ENCODE data around the gene OBSL1. TPM values are rescaled to one million over a fixed set of nuclear protein-coding genes. Genes with fewer than 3 reads are reported as not detected.

The OBSL1 gene
- total RNA-seq, 1 experiment from 2014 or later: 117 TPM

GRCh38 chr2:219522111-219523030 lies 49.0 kb downstream of the OBSL1 start:
- DNase-seq (ENCODE audit: low spot score): no peak
- in situ Hi-C loops (cut with HindIII; ENCODE audit: low sequenced_read_pairs): no loop called here

- DNase-seq (ENCODE audit: low spot score): peak; percentile 58
These were observed 50.1 kb downstream of the OBSL1 start for GRCh38 chr2:219521066-219521880.

GRCh38 chr2:219520079-219520478 lies 51.3 kb downstream of the OBSL1 start:
- DNase-seq (ENCODE audit: low spot score): no peak
- in situ Hi-C loops (cut with HindIII; ENCODE audit: low sequenced_read_pairs): no loop called here

More at GRCh38 chr2:219521066-219521880, 50.1 kb downstream of the OBSL1 start:
- in situ Hi-C loops (cut with HindIII; ENCODE audit: low sequenced_read_pairs): no loop called here

- DNase-seq (ENCODE audit: low spot score): no peak
- in situ Hi-C loops (cut with HindIII; ENCODE audit: low sequenced_read_pairs): no loop called here
These were observed 51.8 kb downstream of the OBSL1 start for GRCh38 chr2:219519526-219519916.

GRCh38 chr2:219517954-219518778 lies 53.2 kb downstream of the OBSL1 start:
- in situ Hi-C loops (cut with HindIII; ENCODE audit: low sequenced_read_pairs): no loop called here
- no peak for DNase-seq (ENCODE audit: low spot score)

GRCh38 chr2:219516888-219517287 lies 54.5 kb downstream of the OBSL1 start:
- in situ Hi-C loops (cut with HindIII; ENCODE audit: low sequenced_read_pairs): no loop called here
- no peak for DNase-seq (ENCODE audit: low spot score)

GRCh38 chr2:219515874-219516629 lies 55.3 kb downstream of the OBSL1 start:
- no peak for DNase-seq (ENCODE audit: low spot score)
- in situ Hi-C loops (cut with HindIII; ENCODE audit: low sequenced_read_pairs): no loop called here

- DNase-seq (ENCODE audit: low spot score): no peak
- in situ Hi-C loops (cut with HindIII; ENCODE audit: low sequenced_read_pairs): no loop called here
These were observed 56.5 kb downstream of the OBSL1 start for GRCh38 chr2:219514836-219515235.

GRCh38 chr2:219514196-219514761 lies 57.1 kb downstream of the OBSL1 start, which contains the start of gene ASIC4:
Gene ASIC4, plus strand, starts transcription at chr2:219514482. Its CDS starts 243 bp downstream, at chr2:219514725.
- in situ Hi-C loops (cut with HindIII; ENCODE audit: low sequenced_read_pairs): no loop called here

GRCh38 chr2:219513787-219514186 lies 57.6 kb downstream of the OBSL1 start:
- DNase-seq (ENCODE audit: low spot score): no peak
- in situ Hi-C loops (cut with HindIII; ENCODE audit: low sequenced_read_pairs): no loop called here

More at GRCh38 chr2:219514196-219514761, 57.1 kb downstream of the OBSL1 start, which contains the start of gene ASIC4:
- no peak for DNase-seq (ENCODE audit: low spot score)

GRCh38 chr2:219512524-219513216 lies 58.7 kb downstream of the OBSL1 start:
- in situ Hi-C loops (cut with HindIII; ENCODE audit: low sequenced_read_pairs): no loop called here
- no peak for DNase-seq (ENCODE audit: low spot score)

GRCh38 chr2:219511547-219512325 lies 59.6 kb downstream of the OBSL1 start:
- DNase-seq (ENCODE audit: low spot score): no peak
- in situ Hi-C loops (cut with HindIII; ENCODE audit: low sequenced_read_pairs): no loop called here

GRCh38 chr2:219510512-219511135 lies 60.7 kb downstream of the OBSL1 start:
- in situ Hi-C loops (cut with HindIII; ENCODE audit: low sequenced_read_pairs): no loop called here
- no peak for DNase-seq (ENCODE audit: low spot score)

GRCh38 chr2:219509780-219510511 lies 61.4 kb downstream of the OBSL1 start:
- DNase-seq (ENCODE audit: low spot score): peak; percentile 71
- in situ Hi-C loops (cut with HindIII; ENCODE audit: low sequenced_read_pairs): no loop called here

GRCh38 chr2:219508971-219509779 lies 62.2 kb downstream of the OBSL1 start:
- DNase-seq (ENCODE audit: low spot score): peak; percentile 73
- in situ Hi-C loops (cut with HindIII; ENCODE audit: low sequenced_read_pairs): no loop called here

Data from G401 (cell line).